WTC11 (cell line): Measurements from ENCODE around the gene KIF24. TPM values are rescaled to one million over a fixed set of nuclear protein-coding genes. Genes with fewer than 3 reads are reported as not detected.

ENCODE experiments used
- ATAC-seq: fragments of 200-7000 bp; cut with Tn5 transposase; 2 replicates; pipeline ENCODE4 v1.10.0; 2021; ENCODE audit warnings: mild to moderate bottlenecking, moderate library complexity
- CTCF ChIA-PET: fragments of 300-600 bp; sonication (Branson Sonifier 250); formaldehyde crosslinking; loops from one replicate; lab custom pipeline; 2021; ENCODE audit warnings: antibody characterized with exemption; lab: Charles Lee
- POLR2A ChIA-PET: fragments of 350-600 bp; sonication (Branson Sonifier 250); formaldehyde crosslinking; loops from one replicate; lab custom pipeline; 2021; ENCODE audit warnings: antibody characterized with exemption; lab: Charles Lee
- DNase-seq: peaks from one replicate; pipeline ENCODE4 v3.0.0; 2021; ENCODE audit warnings: low spot score
- H3K27ac Mint-ChIP-seq: 2 replicates; pipeline ENCODE4 v1.8.0; 2021; ENCODE audit warnings: mixed read lengths
- H3K27me3 Mint-ChIP-seq: 2 replicates; pipeline ENCODE4 v1.8.0; 2021; ENCODE audit warnings: low read depth, mild to moderate bottlenecking, moderate library complexity, mixed read lengths
- H3K36me3 Mint-ChIP-seq: 2 replicates; pipeline ENCODE4 v1.8.0; 2021; ENCODE audit warnings: mixed read lengths
- H3K4me1 Mint-ChIP-seq: 2 replicates; pipeline ENCODE4 v1.8.0; 2022; ENCODE audit warnings: mixed read lengths
- H3K4me3 Mint-ChIP-seq: 2 replicates; pipeline ENCODE4 v1.8.0; 2021; ENCODE audit warnings: mild to moderate bottlenecking, moderate library complexity, mixed read lengths
- H3K9me3 Mint-ChIP-seq: 2 replicates; pipeline ENCODE4 v1.8.0; 2021; ENCODE audit warnings: mixed read lengths
- ELF4 ChIP-seq: sonication (generic); formaldehyde crosslinking; IDR thresholded peaks from 2 replicates; pipeline ENCODE4 v1.8.1; 2022; ENCODE audit warnings: low read depth, mild to moderate bottlenecking, moderate library complexity, missing genetic modification reagents
- FOXJ3 ChIP-seq: sonication (generic); formaldehyde crosslinking; IDR thresholded peaks from 2 replicates; pipeline ENCODE4 v1.9.0; 2021; ENCODE audit warnings: missing genetic modification reagents, mild to moderate bottlenecking, borderline replicate concordance
- GABPB1 ChIP-seq: sonication (generic); formaldehyde crosslinking; IDR thresholded peaks from 2 replicates; pipeline ENCODE4 v1.8.1; 2023; ENCODE audit warnings: mild to moderate bottlenecking, missing genetic modification reagents
- GTF2I ChIP-seq: fragments of 250-450 bp; sonication (Bioruptor Pico); conservative IDR thresholded peaks from 2 replicates; pipeline ENCODE4 v1.4.0; 2021; ENCODE audit warnings: mild to moderate bottlenecking
- KAT7 ChIP-seq: sonication (generic); formaldehyde crosslinking; IDR thresholded peaks from 2 replicates; pipeline ENCODE4 v1.8.1; 2023; ENCODE audit warnings: missing genetic modification reagents, mild to moderate bottlenecking, borderline replicate concordance
- MXD4 ChIP-seq: fragments of 250-450 bp; sonication (Bioruptor Pico); IDR thresholded peaks from 2 replicates; pipeline ENCODE4 v1.8.0; 2021; ENCODE audit warnings: mild to moderate bottlenecking, moderate library complexity, borderline replicate concordance
- NFE2L1 ChIP-seq: sonication (generic); formaldehyde crosslinking; IDR thresholded peaks from 2 replicates; pipeline ENCODE4 v1.8.1; 2023; ENCODE audit warnings: missing genetic modification reagents
- RELA ChIP-seq: sonication (generic); formaldehyde crosslinking; IDR thresholded peaks from 2 replicates; pipeline ENCODE4 v1.8.1; 2022; ENCODE audit warnings: missing genetic modification reagents, mild to moderate bottlenecking, borderline replicate concordance
- SP1 ChIP-seq: sonication (generic); formaldehyde crosslinking; conservative IDR thresholded peaks from 2 replicates; pipeline ENCODE4 v1.8.1; 2022; ENCODE audit warnings: missing genetic modification reagents
- TCF7 ChIP-seq: sonication (generic); formaldehyde crosslinking; IDR thresholded peaks from 2 replicates; pipeline ENCODE4 v1.8.0; 2022; ENCODE audit warnings: mild to moderate bottlenecking, low read depth, missing genetic modification reagents, moderate library complexity
- total RNA-seq: library from RNA; stranded (reverse); gene quantifications from 3 replicates; pipeline ENCODE4 v1.2.3, GENCODE V29; 2021
- TF ChIP-seq, protein P1 (sequence below): sonication (generic); formaldehyde crosslinking; IDR thresholded peaks from 2 replicates; pipeline ENCODE4 v1.8.0; 2022; ENCODE audit warnings: missing genetic modification reagents
- TF ChIP-seq, protein P2 (sequence below): fragments of 250-450 bp; sonication (Bioruptor Pico); IDR thresholded peaks from 2 replicates; pipeline ENCODE4 v1.9.0; 2021; ENCODE audit warnings: moderate library complexity, mild to moderate bottlenecking, inconsistent platforms, borderline replicate concordance
- TF ChIP-seq, protein P3 (sequence below): fragments of 250-450 bp; sonication (Bioruptor Pico); IDR thresholded peaks from 2 replicates; pipeline ENCODE4 v1.9.0; 2021; ENCODE audit warnings: mild to moderate bottlenecking, borderline replicate concordance

The KIF24 gene
- total RNA-seq, 1 experiment from 2014 or later, result 4.5 TPM

DNA sequence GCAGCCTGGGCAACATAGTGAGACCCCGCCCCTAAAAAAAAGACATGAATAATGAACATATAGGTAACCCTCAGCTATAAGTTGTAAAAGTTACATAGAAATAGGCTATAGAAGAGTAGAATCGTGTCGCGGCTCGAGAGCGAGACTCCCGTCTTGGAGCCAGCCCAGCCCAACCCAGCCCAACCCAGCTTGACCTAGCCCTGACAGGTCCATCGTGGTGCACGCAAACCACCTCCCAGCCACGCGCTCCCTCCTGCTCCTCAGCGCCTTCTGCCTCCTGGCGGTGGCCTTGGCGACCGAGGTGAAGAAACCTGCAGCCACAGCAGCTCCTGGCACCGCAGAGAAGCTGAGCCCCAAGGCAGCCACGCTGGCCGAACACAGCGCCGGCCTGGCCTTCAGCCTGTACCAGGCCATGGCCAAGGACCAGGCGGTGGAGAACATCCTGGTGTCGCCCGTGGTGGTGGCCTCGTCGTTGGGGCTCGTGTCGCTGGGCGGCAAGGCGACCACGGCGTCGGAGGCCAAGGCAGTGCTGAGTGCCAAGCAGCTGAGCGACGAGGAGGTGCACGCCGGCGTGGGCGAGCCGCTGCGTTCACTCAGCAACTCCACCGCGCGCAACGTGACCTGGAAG, 10.8 kb downstream of the KIF24 start:
- no peaks in the 10 kb centered on the region for H3K27me3 Mint-ChIP-seq
- ChIA-PET CTCF (interaction anchor here (1.1 kb wide), 1 partner anchor 86 kb away, joined by 3 read pairs; no protein-coding TSS in a partner anchor), POLR2A (no interaction called here)
- ATAC-seq, result no peak
- no peaks in the 10 kb centered on the region for H3K9me3 Mint-ChIP-seq
- H3K4me1 Mint-ChIP-seq, result no peaks in the 10 kb centered on the region
- DNase-seq, result peak; percentile 20
- no peaks in the 10 kb centered on the region; the same call in 1 of the 2 replicates for H3K36me3 Mint-ChIP-seq
- H3K4me3 Mint-ChIP-seq, result no peak overlapping the region
- H3K27ac Mint-ChIP-seq, result no peak overlapping the region
- TF ChIP-seq RELA (no peak), SP1 (CRISPR knock-in tag) (no peak), MXD4 (CRISPR knock-in tag) (no peak)
- TF ChIP-seq, protein P1, sequence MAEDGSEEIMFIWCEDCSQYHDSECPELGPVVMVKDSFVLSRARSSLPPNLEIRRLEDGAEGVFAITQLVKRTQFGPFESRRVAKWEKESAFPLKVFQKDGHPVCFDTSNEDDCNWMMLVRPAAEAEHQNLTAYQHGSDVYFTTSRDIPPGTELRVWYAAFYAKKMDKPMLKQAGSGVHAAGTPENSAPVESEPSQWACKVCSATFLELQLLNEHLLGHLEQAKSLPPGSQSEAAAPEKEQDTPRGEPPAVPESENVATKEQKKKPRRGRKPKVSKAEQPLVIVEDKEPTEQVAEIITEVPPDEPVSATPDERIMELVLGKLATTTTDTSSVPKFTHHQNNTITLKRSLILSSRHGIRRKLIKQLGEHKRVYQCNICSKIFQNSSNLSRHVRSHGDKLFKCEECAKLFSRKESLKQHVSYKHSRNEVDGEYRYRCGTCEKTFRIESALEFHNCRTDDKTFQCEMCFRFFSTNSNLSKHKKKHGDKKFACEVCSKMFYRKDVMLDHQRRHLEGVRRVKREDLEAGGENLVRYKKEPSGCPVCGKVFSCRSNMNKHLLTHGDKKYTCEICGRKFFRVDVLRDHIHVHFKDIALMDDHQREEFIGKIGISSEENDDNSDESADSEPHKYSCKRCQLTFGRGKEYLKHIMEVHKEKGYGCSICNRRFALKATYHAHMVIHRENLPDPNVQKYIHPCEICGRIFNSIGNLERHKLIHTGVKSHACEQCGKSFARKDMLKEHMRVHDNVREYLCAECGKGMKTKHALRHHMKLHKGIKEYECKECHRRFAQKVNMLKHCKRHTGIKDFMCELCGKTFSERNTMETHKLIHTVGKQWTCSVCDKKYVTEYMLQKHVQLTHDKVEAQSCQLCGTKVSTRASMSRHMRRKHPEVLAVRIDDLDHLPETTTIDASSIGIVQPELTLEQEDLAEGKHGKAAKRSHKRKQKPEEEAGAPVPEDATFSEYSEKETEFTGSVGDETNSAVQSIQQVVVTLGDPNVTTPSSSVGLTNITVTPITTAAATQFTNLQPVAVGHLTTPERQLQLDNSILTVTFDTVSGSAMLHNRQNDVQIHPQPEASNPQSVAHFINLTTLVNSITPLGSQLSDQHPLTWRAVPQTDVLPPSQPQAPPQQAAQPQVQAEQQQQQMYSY, result no peak
- TF ChIP-seq, protein P2, sequence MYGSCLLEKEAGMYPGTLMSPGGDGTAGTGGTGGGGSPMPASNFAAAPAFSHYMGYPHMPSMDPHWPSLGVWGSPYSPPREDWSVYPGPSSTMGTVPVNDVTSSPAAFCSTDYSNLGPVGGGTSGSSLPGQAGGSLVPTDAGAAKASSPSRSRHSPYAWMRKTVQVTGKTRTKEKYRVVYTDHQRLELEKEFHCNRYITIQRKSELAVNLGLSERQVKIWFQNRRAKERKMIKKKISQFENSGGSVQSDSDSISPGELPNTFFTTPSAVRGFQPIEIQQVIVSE (CRISPR knock-in tag), result no peak

DNA sequence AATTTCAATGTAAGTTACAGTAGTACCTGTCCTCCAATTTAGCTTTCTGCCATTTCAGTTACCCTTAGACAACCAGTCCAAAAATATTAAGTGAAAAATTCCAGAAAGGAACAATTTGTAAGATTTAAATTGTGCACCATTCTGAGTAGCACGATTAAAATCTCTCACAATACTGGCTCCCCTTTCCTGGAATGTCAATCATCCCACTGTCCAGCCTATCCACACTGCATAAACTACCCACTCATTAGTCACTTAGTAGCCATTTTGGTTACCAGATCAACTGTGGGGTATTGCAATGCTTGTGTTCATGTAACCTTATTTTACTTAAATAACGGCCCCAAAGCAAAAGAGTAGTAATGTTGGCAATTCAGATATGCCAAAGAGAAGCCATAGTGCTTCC, 11.6 kb downstream of the KIF24 start:
- DNase-seq (no peak), ATAC-seq (no peak)
- no peaks in the 10 kb centered on the region; the same call in 1 of the 2 replicates for H3K9me3 Mint-ChIP-seq
- H3K27me3 Mint-ChIP-seq, result no peaks in the 10 kb centered on the region
- ChIA-PET POLR2A (no interaction called here), CTCF (no interaction called here)
- H3K4me1 Mint-ChIP-seq, result no peaks in the 10 kb centered on the region
- no peaks in the 10 kb centered on the region; the same call in 1 of the 2 replicates for H3K36me3 Mint-ChIP-seq
- no peak overlapping the region for H3K4me3 Mint-ChIP-seq
- TF ChIP-seq ELF4 (CRISPR knock-in tag) (no peak), NFE2L1 (no peak), GABPB1 (CRISPR knock-in tag) (no peak), FOXJ3 (CRISPR knock-in tag) (no peak), GTF2I (CRISPR knock-in tag) (no peak), KAT7 (CRISPR knock-in tag) (no peak), TCF7 (CRISPR knock-in tag) (no peak)
- TF ChIP-seq, protein P3, sequence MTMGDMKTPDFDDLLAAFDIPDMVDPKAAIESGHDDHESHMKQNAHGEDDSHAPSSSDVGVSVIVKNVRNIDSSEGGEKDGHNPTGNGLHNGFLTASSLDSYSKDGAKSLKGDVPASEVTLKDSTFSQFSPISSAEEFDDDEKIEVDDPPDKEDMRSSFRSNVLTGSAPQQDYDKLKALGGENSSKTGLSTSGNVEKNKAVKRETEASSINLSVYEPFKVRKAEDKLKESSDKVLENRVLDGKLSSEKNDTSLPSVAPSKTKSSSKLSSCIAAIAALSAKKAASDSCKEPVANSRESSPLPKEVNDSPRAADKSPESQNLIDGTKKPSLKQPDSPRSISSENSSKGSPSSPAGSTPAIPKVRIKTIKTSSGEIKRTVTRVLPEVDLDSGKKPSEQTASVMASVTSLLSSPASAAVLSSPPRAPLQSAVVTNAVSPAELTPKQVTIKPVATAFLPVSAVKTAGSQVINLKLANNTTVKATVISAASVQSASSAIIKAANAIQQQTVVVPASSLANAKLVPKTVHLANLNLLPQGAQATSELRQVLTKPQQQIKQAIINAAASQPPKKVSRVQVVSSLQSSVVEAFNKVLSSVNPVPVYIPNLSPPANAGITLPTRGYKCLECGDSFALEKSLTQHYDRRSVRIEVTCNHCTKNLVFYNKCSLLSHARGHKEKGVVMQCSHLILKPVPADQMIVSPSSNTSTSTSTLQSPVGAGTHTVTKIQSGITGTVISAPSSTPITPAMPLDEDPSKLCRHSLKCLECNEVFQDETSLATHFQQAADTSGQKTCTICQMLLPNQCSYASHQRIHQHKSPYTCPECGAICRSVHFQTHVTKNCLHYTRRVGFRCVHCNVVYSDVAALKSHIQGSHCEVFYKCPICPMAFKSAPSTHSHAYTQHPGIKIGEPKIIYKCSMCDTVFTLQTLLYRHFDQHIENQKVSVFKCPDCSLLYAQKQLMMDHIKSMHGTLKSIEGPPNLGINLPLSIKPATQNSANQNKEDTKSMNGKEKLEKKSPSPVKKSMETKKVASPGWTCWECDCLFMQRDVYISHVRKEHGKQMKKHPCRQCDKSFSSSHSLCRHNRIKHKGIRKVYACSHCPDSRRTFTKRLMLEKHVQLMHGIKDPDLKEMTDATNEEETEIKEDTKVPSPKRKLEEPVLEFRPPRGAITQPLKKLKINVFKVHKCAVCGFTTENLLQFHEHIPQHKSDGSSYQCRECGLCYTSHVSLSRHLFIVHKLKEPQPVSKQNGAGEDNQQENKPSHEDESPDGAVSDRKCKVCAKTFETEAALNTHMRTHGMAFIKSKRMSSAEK, result no peak
- no peak overlapping the region for H3K27ac Mint-ChIP-seq
